DND-41 (cell line): ENCODE data around the gene SCGB1C1.

Experiments used
- ATAC-seq: fragments of 200-7000 bp; cut with Tn5 transposase; 3 replicates; pipeline ENCODE4 v1.9.1; 2021; ENCODE audit warnings: low read depth; ENCODE audit not compliant: insufficient read depth
- DNase-seq: peaks from one replicate; pipeline ENCODE4 v3.0.0-alpha.2; 2020
- H2AFZ ChIP-seq: 2 replicates; pipeline ENCODE4 v1.6.0; 2012; ENCODE audit warnings: low read depth, low read length
- H3K27ac ChIP-seq: 2 replicates; pipeline ENCODE4 v1.5.1; 2012; ENCODE audit warnings: low read length, inconsistent platforms
- H3K27me3 ChIP-seq: fragments of 200-600 bp; sonication (generic); 2 replicates; pipeline ENCODE4 v1.6.0; 2012; ENCODE audit warnings: low read length, mild to moderate bottlenecking, inconsistent platforms; ENCODE audit not compliant: insufficient read depth, poor library complexity
- H3K36me3 ChIP-seq: 2 replicates; pipeline ENCODE4 v1.5.1; 2012; ENCODE audit warnings: low read length, inconsistent platforms; ENCODE audit not compliant: insufficient read depth
- H3K4me1 ChIP-seq: 2 replicates; pipeline ENCODE4 v1.5.1; 2012; ENCODE audit warnings: mild to moderate bottlenecking, low read length; ENCODE audit not compliant: insufficient read depth
- H3K4me2 ChIP-seq: 2 replicates; pipeline ENCODE4 v1.6.0; 2012; ENCODE audit warnings: mild to moderate bottlenecking, moderate library complexity, low read length, inconsistent platforms; ENCODE audit not compliant: insufficient read depth
- H3K4me3 ChIP-seq, 2 experiments: fragments of 200-600 bp in 1 of 2; shearing (Covaris generic) in 1 of 2; 2 replicates each; pipeline ENCODE4 v1.5.1; 2012 to 2016; ENCODE audit warnings: inconsistent platforms in 2 of 2, low read length in 2 of 2, mild to moderate bottlenecking in 2 of 2, low read depth in 1 of 2, moderate library complexity in 1 of 2
- H3K79me2 ChIP-seq: 2 replicates; pipeline ENCODE4 v1.6.0; 2012; ENCODE audit warnings: low read length, inconsistent platforms; ENCODE audit not compliant: insufficient read depth
- H3K9ac ChIP-seq: 2 replicates; pipeline ENCODE4 v1.6.0; 2012; ENCODE audit warnings: low read depth, mild to moderate bottlenecking, inconsistent platforms, low read length, moderate library complexity
- H3K9me3 ChIP-seq: 2 replicates; pipeline ENCODE4 v1.5.1; 2012; ENCODE audit warnings: low read length, moderate library complexity, mild to moderate bottlenecking, inconsistent platforms; ENCODE audit not compliant: insufficient read depth, severe bottlenecking
- H4K20me1 ChIP-seq: 2 replicates; pipeline ENCODE4 v1.6.0; 2012; ENCODE audit warnings: low read length; ENCODE audit not compliant: insufficient read depth
- EZH2 ChIP-seq: IDR thresholded peaks from 3 replicates; pipeline ENCODE4 v1.6.1; 2012; ENCODE audit warnings: borderline replicate concordance, low read depth, mild to moderate bottlenecking, moderate library complexity, low read length, inconsistent platforms; ENCODE audit not compliant: severe bottlenecking
- TF ChIP-seq, protein P1 (sequence below): IDR thresholded peaks from 2 replicates; pipeline ENCODE4 v1.5.1; 2012; ENCODE audit warnings: borderline replicate concordance, low read length, moderate library complexity, mild to moderate bottlenecking; ENCODE audit not compliant: poor library complexity, severe bottlenecking; ENCODE audit errors: extremely low read depth

Gene SCGB1C1

DNA sequence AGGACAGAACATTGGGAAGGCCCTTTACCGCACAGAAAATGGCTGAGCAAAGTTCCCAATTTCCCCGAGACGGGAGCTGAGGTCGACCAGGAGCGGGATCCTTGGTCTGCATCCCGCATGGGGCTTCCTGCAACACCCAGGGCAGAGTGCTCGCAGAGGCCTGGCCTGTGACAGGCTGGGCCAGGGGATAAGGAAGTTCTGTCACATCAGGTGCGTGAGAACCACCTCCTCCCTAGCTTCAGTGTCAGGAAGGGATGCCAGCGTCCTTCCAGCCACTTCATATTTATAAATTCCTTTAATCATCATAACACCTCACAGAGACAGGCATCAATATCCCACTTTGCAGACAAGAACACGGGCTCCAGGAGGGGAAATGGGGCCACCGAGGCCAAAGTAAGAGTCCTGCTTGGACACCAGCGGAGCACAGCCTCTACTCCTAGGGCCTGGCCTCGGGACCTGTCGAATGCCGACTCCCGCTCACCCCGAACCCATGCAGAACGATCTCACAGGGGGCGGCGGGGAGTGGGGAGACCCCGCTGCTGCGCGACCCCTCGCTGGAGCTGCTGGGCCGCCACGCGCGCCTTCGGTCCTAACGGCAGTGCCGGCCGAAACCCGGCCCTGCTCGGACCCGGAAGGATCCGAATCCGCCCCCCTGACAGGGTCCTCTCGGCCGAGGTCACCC lies 13.8 kb downstream of the SCGB1C1 start:
- TF ChIP-seq EZH2: no peak
- TF ChIP-seq, protein P1, sequence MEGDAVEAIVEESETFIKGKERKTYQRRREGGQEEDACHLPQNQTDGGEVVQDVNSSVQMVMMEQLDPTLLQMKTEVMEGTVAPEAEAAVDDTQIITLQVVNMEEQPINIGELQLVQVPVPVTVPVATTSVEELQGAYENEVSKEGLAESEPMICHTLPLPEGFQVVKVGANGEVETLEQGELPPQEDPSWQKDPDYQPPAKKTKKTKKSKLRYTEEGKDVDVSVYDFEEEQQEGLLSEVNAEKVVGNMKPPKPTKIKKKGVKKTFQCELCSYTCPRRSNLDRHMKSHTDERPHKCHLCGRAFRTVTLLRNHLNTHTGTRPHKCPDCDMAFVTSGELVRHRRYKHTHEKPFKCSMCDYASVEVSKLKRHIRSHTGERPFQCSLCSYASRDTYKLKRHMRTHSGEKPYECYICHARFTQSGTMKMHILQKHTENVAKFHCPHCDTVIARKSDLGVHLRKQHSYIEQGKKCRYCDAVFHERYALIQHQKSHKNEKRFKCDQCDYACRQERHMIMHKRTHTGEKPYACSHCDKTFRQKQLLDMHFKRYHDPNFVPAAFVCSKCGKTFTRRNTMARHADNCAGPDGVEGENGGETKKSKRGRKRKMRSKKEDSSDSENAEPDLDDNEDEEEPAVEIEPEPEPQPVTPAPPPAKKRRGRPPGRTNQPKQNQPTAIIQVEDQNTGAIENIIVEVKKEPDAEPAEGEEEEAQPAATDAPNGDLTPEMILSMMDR: no peak
- Histone ChIP-seq H3K79me2 (peaks cover 60% of the 10 kb centered on the region), H3K9me3 (no peaks in the 10 kb centered on the region), H3K4me3 (peak overlapping the region; percentile 89 to 90), H2AFZ (peak overlapping the region; percentile 78), H3K9ac (peak overlapping the region; percentile 91), H3K27ac (peak overlapping the region; percentile 78), H3K4me1 (peaks cover 44% of the 10 kb centered on the region), H4K20me1 (peaks cover 57% of the 10 kb centered on the region), H3K27me3 (no peaks in the 10 kb centered on the region), H3K4me2 (peak overlapping the region; percentile 96), H3K36me3 (peaks cover 49% of the 10 kb centered on the region)
- no peak for ATAC-seq
- DNase-seq: peak; percentile 29

DNA sequence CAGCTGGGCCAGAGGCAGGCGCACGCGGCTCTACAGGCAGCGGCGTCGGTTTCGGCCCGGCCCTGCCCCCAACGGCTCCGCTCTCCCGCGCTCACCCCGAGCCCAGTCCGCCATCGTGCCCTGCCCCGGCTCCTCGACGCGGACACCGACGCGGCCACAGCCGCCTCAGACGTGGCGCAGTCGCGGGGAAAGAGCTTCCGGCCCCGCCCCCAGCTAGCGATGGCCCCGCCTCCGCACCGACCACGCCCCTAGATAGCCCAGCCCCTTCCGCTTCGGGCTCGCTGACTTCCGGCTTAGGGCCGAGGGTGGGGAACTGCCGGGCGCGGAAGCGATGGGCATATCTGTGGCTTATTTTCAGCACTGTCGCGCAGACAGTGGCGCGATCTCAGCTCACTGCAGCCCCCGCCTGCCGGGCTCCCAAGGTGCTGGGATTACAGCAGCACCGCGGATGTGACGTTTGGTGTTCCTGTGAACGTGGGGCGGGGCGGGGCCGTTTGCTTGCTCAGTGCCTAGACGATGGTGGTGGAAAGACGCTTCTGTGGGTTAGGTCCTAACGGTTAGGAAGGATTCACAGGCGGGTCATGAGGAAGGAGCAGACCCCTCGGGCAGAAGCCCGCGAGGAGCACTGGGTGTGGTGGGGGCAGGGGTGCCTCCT lies 14.5 kb downstream of the SCGB1C1 start, which contains the start of the genes BET1L and RIC8A:
TSS of gene BET1L (minus strand) at position 192 of the 655 bp plus-strand sequence. CDS start at position 114, 78 bp downstream.
TSS of gene RIC8A (plus strand) at position 501 of the 655 bp plus-strand sequence. CDS start 1,147 bp downstream, outside the sequence.
- H3K4me2 ChIP-seq: peak within 1 kb of the TSS; percentile 96
- ATAC-seq (peak; percentile 79), DNase-seq (peak; percentile 98)
- no peaks in the 10 kb centered on the region for H3K27me3 ChIP-seq
- peaks cover 64% of the 10 kb centered on the region for H4K20me1 ChIP-seq
- peak within 1 kb of the TSS; percentile 91 for H3K9ac ChIP-seq
- H3K27ac ChIP-seq: peak within 1 kb of the TSS; percentile 96
- H3K4me1 ChIP-seq: peaks cover 44% of the 10 kb centered on the region
- peaks cover 60% of the 10 kb centered on the region for H3K79me2 ChIP-seq
- H2AFZ ChIP-seq: peak within 1 kb of the TSS; percentile 78
- peaks cover 56% of the 10 kb centered on the region for H3K36me3 ChIP-seq
- no peak for TF ChIP-seq EZH2
- TF ChIP-seq, protein P1: peak; percentile 7
- peak within 1 kb of the TSS; percentile 89 to 90 for H3K4me3 ChIP-seq
- no peaks in the 10 kb centered on the region for H3K9me3 ChIP-seq

DNA sequence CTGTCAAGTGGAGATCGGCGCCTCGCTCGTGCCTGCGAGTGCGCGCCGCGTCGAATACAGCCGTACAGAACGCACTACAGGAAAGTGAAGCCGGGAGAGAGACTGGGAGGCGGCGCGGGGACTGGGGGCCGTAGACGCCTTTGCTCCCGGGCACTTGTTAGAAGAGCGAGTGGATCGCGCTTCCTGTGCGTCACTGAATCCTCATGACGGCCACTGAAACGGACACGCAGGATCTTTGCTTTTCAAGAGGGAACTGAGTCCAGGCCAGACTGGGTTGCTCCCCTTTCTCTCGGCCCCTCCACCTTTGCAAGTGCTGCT lies 14.9 kb downstream of the SCGB1C1 start:
- H3K36me3 ChIP-seq: peaks cover 61% of the 10 kb centered on the region
- H3K4me3 ChIP-seq: peak overlapping the region; percentile 85 to 89
- H3K4me2 ChIP-seq: peak overlapping the region; percentile 89
- H3K4me1 ChIP-seq: peaks cover 44% of the 10 kb centered on the region
- no peak for TF ChIP-seq EZH2
- TF ChIP-seq, protein P1: no peak
- no peaks in the 10 kb centered on the region for H3K9me3 ChIP-seq
- peak overlapping the region; percentile 91 for H3K9ac ChIP-seq
- DNase-seq: no peak
- peaks cover 60% of the 10 kb centered on the region for H3K79me2 ChIP-seq
- peak; percentile 25 for ATAC-seq
- no peaks in the 10 kb centered on the region for H3K27me3 ChIP-seq
- peak overlapping the region; percentile 96 for H3K27ac ChIP-seq
- peaks cover 69% of the 10 kb centered on the region for H4K20me1 ChIP-seq
- H2AFZ ChIP-seq: peak overlapping the region; percentile 63
